H9 (cell line): ENCODE data around the gene CDH20. TPM values are rescaled to one million over a fixed set of nuclear protein-coding genes. Genes with fewer than 3 reads are reported as not detected.

ENCODE experiments used
- DNase-seq: peaks from one replicate; pipeline ENCODE4 v3.0.0-alpha.2; 2017
- H2AFZ ChIP-seq: one replicate; pipeline ENCODE4 v1.6.1; 2013; ENCODE audit warnings: mild to moderate bottlenecking, low read length, control low read depth, moderate library complexity
- H2AK5ac ChIP-seq: 2 replicates; pipeline ENCODE4 v1.6.1; 2013; ENCODE audit warnings: low read length, control low read depth, mixed read lengths; ENCODE audit not compliant: insufficient read length
- H2BK120ac ChIP-seq: one replicate; pipeline ENCODE4 v1.6.1; 2013; ENCODE audit warnings: low read depth, mild to moderate bottlenecking, low read length, control low read depth, inconsistent platforms; ENCODE audit not compliant: poor library complexity, severe bottlenecking
- H2BK12ac ChIP-seq: 2 replicates; pipeline ENCODE4 v1.6.1; 2013; ENCODE audit warnings: low read length, control low read depth, mixed read lengths, low read depth; ENCODE audit not compliant: insufficient read length
- H2BK15ac ChIP-seq: 2 replicates; pipeline ENCODE4 v1.6.1; 2013; ENCODE audit warnings: low read depth, low read length, control low read depth
- H2BK20ac ChIP-seq: one replicate; pipeline ENCODE4 v1.6.1; 2013; ENCODE audit warnings: low read depth, mild to moderate bottlenecking, low read length, control low read depth, inconsistent platforms; ENCODE audit not compliant: poor library complexity, severe bottlenecking
- H2BK5ac ChIP-seq: 2 replicates; pipeline ENCODE4 v1.6.1; 2013; ENCODE audit warnings: low read length, control low read depth, mixed read lengths; ENCODE audit not compliant: insufficient read length
- H3K14ac ChIP-seq: 2 replicates; pipeline ENCODE4 v1.6.1; 2013; ENCODE audit warnings: low read length, control low read depth; ENCODE audit not compliant: insufficient read depth
- H3K18ac ChIP-seq: 2 replicates; pipeline ENCODE4 v1.6.1; 2013; ENCODE audit warnings: low read depth, mild to moderate bottlenecking, mixed read lengths, low read length, control low read depth; ENCODE audit not compliant: insufficient read length
- H3K23ac ChIP-seq: 2 replicates; pipeline ENCODE4 v1.6.1; 2013; ENCODE audit warnings: low read length, control low read depth, mixed read lengths, low read depth; ENCODE audit not compliant: insufficient read length
- H3K23me2 ChIP-seq: 2 replicates; pipeline ENCODE4 v1.6.1; 2013; ENCODE audit warnings: low read depth, mild to moderate bottlenecking, mixed read lengths, low read length, control low read depth; ENCODE audit not compliant: insufficient read length, poor library complexity, severe bottlenecking
- H3K27ac ChIP-seq: 2 replicates; pipeline ENCODE4 v1.5.1; 2013; ENCODE audit warnings: low read length, control low read depth, mixed read lengths, low read depth; ENCODE audit not compliant: insufficient read length
- H3K27me3 ChIP-seq: 2 replicates; pipeline ENCODE4 v1.6.1; 2013; ENCODE audit warnings: low read length, control low read depth, inconsistent platforms; ENCODE audit not compliant: insufficient read depth
- H3K4ac ChIP-seq: 2 replicates; pipeline ENCODE4 v1.6.1; 2013; ENCODE audit warnings: low read depth, mild to moderate bottlenecking, control low read depth, inconsistent platforms, low read length, moderate library complexity
- H3K4me1 ChIP-seq: 2 replicates; pipeline ENCODE4 v1.6.1; 2013; ENCODE audit warnings: low read length, control low read depth, inconsistent platforms; ENCODE audit not compliant: insufficient read depth
- H3K4me2 ChIP-seq: 2 replicates; pipeline ENCODE4 v1.6.1; 2013; ENCODE audit warnings: low read length, control low read depth, mixed read lengths; ENCODE audit not compliant: insufficient read length, insufficient read depth
- H3K56ac ChIP-seq: 2 replicates; pipeline ENCODE4 v1.6.1; 2013; ENCODE audit warnings: low read depth, mild to moderate bottlenecking, mixed read lengths, low read length, control low read depth; ENCODE audit not compliant: insufficient read length
- H3K79me1 ChIP-seq: 2 replicates; pipeline ENCODE4 v1.6.1; 2013; ENCODE audit warnings: low read depth, mild to moderate bottlenecking, moderate library complexity, low read length, control low read depth, inconsistent platforms; ENCODE audit not compliant: insufficient read depth, poor library complexity, severe bottlenecking
- H3K79me2 ChIP-seq: 2 replicates; pipeline ENCODE4 v1.6.1; 2013; ENCODE audit warnings: low read length, control low read depth, inconsistent platforms; ENCODE audit not compliant: insufficient read depth
- H3K9ac ChIP-seq: 2 replicates; pipeline ENCODE4 v1.6.1; 2013; ENCODE audit warnings: low read length, control low read depth, mixed read lengths; ENCODE audit not compliant: insufficient read length; ENCODE audit errors: extremely low read depth
- H3K9me3 ChIP-seq: one replicate; pipeline ENCODE4 v1.6.1; 2013; ENCODE audit warnings: low read depth, low read length, inconsistent platforms; ENCODE audit not compliant: control insufficient read depth
- H3T11ph ChIP-seq: one replicate; pipeline ENCODE4 v1.6.1; 2013; ENCODE audit warnings: mild to moderate bottlenecking, low read length, control low read depth, inconsistent platforms
- H4K20me1 ChIP-seq: one replicate; pipeline ENCODE4 v1.6.1; 2013; ENCODE audit not compliant: control insufficient read depth, insufficient read length, insufficient read depth
- H4K5ac ChIP-seq: 2 replicates; pipeline ENCODE4 v1.6.1; 2013; ENCODE audit warnings: low read depth, mild to moderate bottlenecking, mixed read lengths, low read length, control low read depth; ENCODE audit not compliant: insufficient read length
- H4K8ac ChIP-seq: replicated peaks from 2 replicates; pipeline ENCODE4 v1.6.1; 2013; ENCODE audit warnings: low read length, control low read depth, mixed read lengths, low read depth; ENCODE audit not compliant: insufficient read length
- H4K91ac ChIP-seq: 2 replicates; pipeline ENCODE4 v1.6.1; 2013; ENCODE audit warnings: low read depth, mild to moderate bottlenecking, moderate library complexity, mixed read lengths, low read length, control low read depth; ENCODE audit not compliant: insufficient read length
- H3K27ac Mint-ChIP-seq, 3 experiments: 2 replicates in 2 of 3; 3 replicates in 1 of 3; pipeline ENCODE4 v1.8.0; 2020 to 2021; ENCODE audit warnings: mixed read lengths in 3 of 3, mild to moderate bottlenecking in 1 of 3, moderate library complexity in 1 of 3
- H3K27me3 Mint-ChIP-seq: 2 replicates; pipeline ENCODE4 v1.8.0; 2021; ENCODE audit warnings: low read depth, mild to moderate bottlenecking, moderate library complexity, mixed read lengths
- H3K36me3 Mint-ChIP-seq, 3 experiments: 2 replicates in 2 of 3; 3 replicates in 1 of 3; pipeline ENCODE4 v1.8.0; 2020 to 2021; ENCODE audit warnings: low read depth in 3 of 3, mixed read lengths in 3 of 3; ENCODE audit not compliant: insufficient read depth in 1 of 3
- H3K4me1 Mint-ChIP-seq, 2 experiments: 2 replicates each; pipeline ENCODE4 v1.8.0; 2020; ENCODE audit warnings: mixed read lengths in 2 of 2
- H3K4me3 Mint-ChIP-seq, 2 experiments: 2 replicates in 1 of 2; 3 replicates in 1 of 2; pipeline ENCODE4 v1.8.0; 2020 to 2021; ENCODE audit warnings: mild to moderate bottlenecking in 2 of 2, mixed read lengths in 2 of 2, moderate library complexity in 1 of 2
- H3K9me3 Mint-ChIP-seq, 2 experiments: 2 replicates in 1 of 2; 3 replicates in 1 of 2; pipeline ENCODE4 v1.8.0; 2020; ENCODE audit warnings: mild to moderate bottlenecking in 2 of 2, mixed read lengths in 2 of 2, moderate library complexity in 1 of 2
- CTCF ChIP-seq: fragments of 200-600 bp; sonication (generic); conservative IDR thresholded peaks from 3 replicates; pipeline ENCODE4 v1.8.0; 2021; ENCODE audit warnings: antibody characterized with exemption, mild to moderate bottlenecking
- WGBS: extraction: QIAGEN DNeasy Blood & Tissue Kit; methylation state at CpG from one replicate; pipeline ENCODE4 v1.1.7; 2013; ENCODE audit warnings: missing lambda C conversion rate, low lambda C conversion rate, mixed read lengths; ENCODE audit not compliant: insufficient read length; ENCODE audit errors: extremely low coverage; 5-methylcytosine and 5-hydroxymethylcytosine counted together
- total RNA-seq: library from RNA; stranded (reverse); gene quantifications from 2 replicates; pipeline ENCODE4 v1.2.1, GENCODE V29; 2021

Gene CDH20
- total RNA-seq, 1 experiment from 2014 or later: not detected

- Histone ChIP-seq H3T11ph (no peak overlapping the region), H3K4me1 (no peaks in the 10 kb centered on the region), H3K18ac (no peak overlapping the region), H3K9ac (no peak overlapping the region), H2BK120ac (no peak overlapping the region), H4K91ac (no peak overlapping the region), H3K79me2 (no peaks in the 10 kb centered on the region), H4K8ac (no peak overlapping the region), H3K9me3 (no peaks in the 10 kb centered on the region), H2BK15ac (no peak overlapping the region), H3K23ac (no peak overlapping the region), H2BK12ac (no peak overlapping the region), H3K27ac (no peak overlapping the region), H3K4me2 (no peak overlapping the region), H4K5ac (no peak overlapping the region), H3K27me3 (no peaks in the 10 kb centered on the region), H3K56ac (no peak overlapping the region), H3K4ac (no peak overlapping the region), H2AFZ (no peak overlapping the region), H3K79me1 (no peaks in the 10 kb centered on the region), H3K14ac (no peak overlapping the region), H3K23me2 (no peaks in the 10 kb centered on the region), H2BK20ac (no peak overlapping the region), H4K20me1 (no peaks in the 10 kb centered on the region), H2BK5ac (no peak overlapping the region), H2AK5ac (no peak overlapping the region)
- no peak overlapping the region for H3K4me3 Mint-ChIP-seq
- no peaks in the 10 kb centered on the region for H3K36me3 Mint-ChIP-seq
- WGBS: no CpG with 5 or more reads among the region's 6 CpGs
- TF ChIP-seq CTCF: no peak
- no peak for DNase-seq
- H3K4me1 Mint-ChIP-seq: 0 out of 4 replicates have a peak, but pooled peaks cover 0 to 3% of the 10 kb centered on the region in 2 experiments
- no peaks in the 10 kb centered on the region; the same call in 1 of the 2 replicates for H3K27me3 Mint-ChIP-seq
- no peak overlapping the region for H3K27ac Mint-ChIP-seq
- no peaks in the 10 kb centered on the region for H3K9me3 Mint-ChIP-seq
These were observed 93.3 kb downstream of the CDH20 start for GRCh38 chr18:61426492-61427053.
